Parathyroid adenoma (tissue), 2 donors: Measurements from ENCODE around the gene LAMA3.

ENCODE experiments used
- H2AFZ ChIP-seq: fragments of 300-600 bp; sonication (generic); one replicate; pipeline ENCODE4 v1.7.0; 2017; ENCODE audit warnings: antibody characterized with exemption, mild to moderate bottlenecking
- H3K27ac ChIP-seq: fragments of 300-600 bp; sonication (generic); one replicate; pipeline ENCODE4 v1.7.0; 2017
- H3K27me3 ChIP-seq: fragments of 300-600 bp; sonication (generic); one replicate; pipeline ENCODE4 v1.7.0; 2017; ENCODE audit warnings: low read length; ENCODE audit not compliant: control insufficient read depth, insufficient read depth
- H3K36me3 ChIP-seq: fragments of 300-600 bp; sonication (generic); one replicate; pipeline ENCODE4 v1.7.0; 2017; ENCODE audit warnings: low read length; ENCODE audit not compliant: control insufficient read depth, insufficient read depth
- H3K4me1 ChIP-seq: fragments of 300-600 bp; sonication (generic); one replicate; pipeline ENCODE4 v1.7.0; 2017; ENCODE audit warnings: control low read depth
- H3K4me2 ChIP-seq: fragments of 300-600 bp; sonication (generic); one replicate; pipeline ENCODE4 v1.7.0; 2017; ENCODE audit warnings: low read length
- H3K4me3 ChIP-seq: fragments of 300-600 bp; sonication (generic); one replicate; pipeline ENCODE4 v1.7.0; 2017; ENCODE audit warnings: low read depth, low read length
- H3K79me2 ChIP-seq: fragments of 300-600 bp; sonication (generic); one replicate; pipeline ENCODE4 v1.7.0; 2017; ENCODE audit warnings: control low read depth
- H3K9ac ChIP-seq: fragments of 300-600 bp; sonication (generic); one replicate; pipeline ENCODE4 v1.7.0; 2017; ENCODE audit warnings: mild to moderate bottlenecking
- H3K9me3 ChIP-seq: fragments of 300-600 bp; sonication (generic); one replicate; pipeline ENCODE4 v1.7.0; 2017; ENCODE audit warnings: low read length; ENCODE audit not compliant: control insufficient read depth
- TF ChIP-seq, protein P1 (sequence below): fragments of 300-600 bp; sonication (generic); IDR thresholded peaks from one replicate; pipeline ENCODE4 v1.7.0; 2017; ENCODE audit warnings: antibody characterized with exemption, mild to moderate bottlenecking
- donor health status: primary hyperparathyroidism.

LAMA3 gene

GRCh38 chr18:23661735-23662308 lies 27.4 kb upstream of the LAMA3 start:
- Histone ChIP-seq H3K4me3 (peak overlapping the region; percentile 71), H3K4me2 (peak overlapping the region; percentile 80), H3K9me3 (no peaks in the 10 kb centered on the region), H3K9ac (no peak overlapping the region), H3K36me3 (no peaks in the 10 kb centered on the region), H3K27me3 (no peaks in the 10 kb centered on the region), H3K27ac (no peak overlapping the region), H3K79me2 (no peaks in the 10 kb centered on the region), H2AFZ (peak overlapping the region; percentile 91), H3K4me1 (peaks cover 7% of the 10 kb centered on the region)
- TF ChIP-seq, protein P1, sequence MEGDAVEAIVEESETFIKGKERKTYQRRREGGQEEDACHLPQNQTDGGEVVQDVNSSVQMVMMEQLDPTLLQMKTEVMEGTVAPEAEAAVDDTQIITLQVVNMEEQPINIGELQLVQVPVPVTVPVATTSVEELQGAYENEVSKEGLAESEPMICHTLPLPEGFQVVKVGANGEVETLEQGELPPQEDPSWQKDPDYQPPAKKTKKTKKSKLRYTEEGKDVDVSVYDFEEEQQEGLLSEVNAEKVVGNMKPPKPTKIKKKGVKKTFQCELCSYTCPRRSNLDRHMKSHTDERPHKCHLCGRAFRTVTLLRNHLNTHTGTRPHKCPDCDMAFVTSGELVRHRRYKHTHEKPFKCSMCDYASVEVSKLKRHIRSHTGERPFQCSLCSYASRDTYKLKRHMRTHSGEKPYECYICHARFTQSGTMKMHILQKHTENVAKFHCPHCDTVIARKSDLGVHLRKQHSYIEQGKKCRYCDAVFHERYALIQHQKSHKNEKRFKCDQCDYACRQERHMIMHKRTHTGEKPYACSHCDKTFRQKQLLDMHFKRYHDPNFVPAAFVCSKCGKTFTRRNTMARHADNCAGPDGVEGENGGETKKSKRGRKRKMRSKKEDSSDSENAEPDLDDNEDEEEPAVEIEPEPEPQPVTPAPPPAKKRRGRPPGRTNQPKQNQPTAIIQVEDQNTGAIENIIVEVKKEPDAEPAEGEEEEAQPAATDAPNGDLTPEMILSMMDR: no peak

DNA sequence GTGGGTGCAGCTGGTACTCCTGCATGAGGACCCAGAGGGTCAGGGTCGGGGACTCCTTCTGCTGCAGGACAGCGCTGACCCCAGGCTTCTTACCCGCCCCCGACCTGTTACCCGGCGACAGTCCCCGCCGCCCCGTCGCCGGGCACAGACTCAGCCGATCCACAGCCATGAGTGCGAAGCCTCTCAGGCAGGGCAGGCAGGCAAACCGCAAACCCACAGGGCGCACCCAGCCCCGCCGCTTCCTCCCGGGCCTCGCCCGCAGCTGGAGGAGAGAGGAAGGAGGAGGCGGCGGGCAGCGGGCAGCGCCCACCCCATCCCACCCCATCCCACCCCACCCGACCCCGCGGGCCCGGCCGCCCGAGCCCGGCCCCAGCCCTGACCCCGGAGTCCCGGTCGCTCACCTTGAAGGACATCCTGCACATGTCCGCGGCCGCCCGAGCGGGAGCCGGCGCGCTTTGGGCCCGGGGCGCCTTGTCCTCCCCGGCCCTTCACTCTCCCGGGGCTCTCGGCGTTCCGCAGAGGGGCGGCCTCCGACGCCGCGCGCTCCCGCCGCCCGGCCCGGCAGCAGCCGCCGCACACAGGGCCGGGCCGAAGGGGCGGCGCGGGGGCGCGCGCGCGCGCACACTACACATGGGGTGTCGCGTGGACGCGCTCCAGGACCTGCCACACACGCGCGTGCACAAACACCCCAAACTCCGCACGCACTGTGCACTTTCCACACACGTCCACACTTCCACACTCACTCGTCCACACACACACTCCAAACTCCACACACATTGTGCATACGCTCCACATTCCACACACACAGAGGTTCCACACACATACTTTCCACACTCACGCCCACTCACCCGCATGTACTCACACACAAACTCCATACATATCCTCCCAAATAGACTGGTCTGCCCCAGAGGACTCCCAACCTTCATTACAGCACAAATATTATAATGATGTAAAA lies 26.7 kb upstream of the LAMA3 start, which contains the start of gene ANKRD29:
ANKRD29 (minus strand) TSS at position 603 of the 955 bp plus-strand sequence; CDS start at position 422, 181 bp downstream.
- Histone ChIP-seq H3K4me2 (peak within 1 kb of the TSS; percentile 80), H3K4me3 (peak within 1 kb of the TSS; percentile 71), H3K9me3 (no peaks in the 10 kb centered on the region), H3K27me3 (no peaks in the 10 kb centered on the region), H2AFZ (peak within 1 kb of the TSS; percentile 91), H3K4me1 (peaks cover 7% of the 10 kb centered on the region), H3K36me3 (no peaks in the 10 kb centered on the region), H3K79me2 (no peaks in the 10 kb centered on the region), H3K27ac (no peak within 1 kb of the TSS), H3K9ac (no peak within 1 kb of the TSS)
- TF ChIP-seq, protein P1: no peak

- no peaks in the 10 kb centered on the region for H3K36me3 ChIP-seq
- no peak overlapping the region for H3K4me3 ChIP-seq
- peak overlapping the region; percentile 43 for H2AFZ ChIP-seq
- no peaks in the 10 kb centered on the region for H3K27me3 ChIP-seq
- peaks cover 7% of the 10 kb centered on the region for H3K4me1 ChIP-seq
- no peak overlapping the region for H3K4me2 ChIP-seq
- no peak overlapping the region for H3K9ac ChIP-seq
- no peaks in the 10 kb centered on the region for H3K9me3 ChIP-seq
- H3K79me2 ChIP-seq: no peaks in the 10 kb centered on the region
- no peak overlapping the region for H3K27ac ChIP-seq
- TF ChIP-seq, protein P1: no peak
Observed at GRCh38 chr18:23664674-23665073, 24.6 kb upstream of the LAMA3 start.

DNA sequence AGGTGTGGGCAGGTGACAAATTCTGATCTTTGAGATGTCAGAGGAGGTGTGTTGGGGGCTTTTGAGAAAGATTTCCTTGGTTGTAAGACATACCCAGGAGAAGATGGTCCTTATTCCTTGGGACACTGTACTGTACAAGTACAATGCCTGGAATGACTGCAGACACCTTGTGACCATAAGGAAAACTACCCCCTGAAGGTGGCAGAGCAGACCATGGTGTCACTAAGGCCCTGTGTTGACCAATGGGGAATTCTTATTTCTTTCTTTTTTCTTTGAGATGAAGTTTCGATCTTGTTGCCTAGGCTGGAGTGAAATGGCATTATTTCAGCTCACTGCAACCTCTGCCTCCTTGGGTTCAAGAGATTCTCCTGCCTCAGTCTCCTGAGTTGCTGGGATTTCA lies 22.1 kb upstream of the LAMA3 start:
- H3K27me3 ChIP-seq: no peaks in the 10 kb centered on the region
- no peak overlapping the region for H2AFZ ChIP-seq
- peaks cover 7% of the 10 kb centered on the region for H3K4me1 ChIP-seq
- no peaks in the 10 kb centered on the region for H3K79me2 ChIP-seq
- H3K36me3 ChIP-seq: no peaks in the 10 kb centered on the region
- H3K9me3 ChIP-seq: no peaks in the 10 kb centered on the region
- no peak overlapping the region for H3K9ac ChIP-seq
- H3K4me2 ChIP-seq: no peak overlapping the region
- TF ChIP-seq, protein P1: peak; percentile 10
- no peak overlapping the region for H3K4me3 ChIP-seq
- H3K27ac ChIP-seq: no peak overlapping the region
